H1 (cell line): ENCODE measurements around the gene SCAMP4. TPM values are rescaled to one million over a fixed set of nuclear protein-coding genes. Genes with fewer than 3 reads are reported as not detected.

Experiments
- polyA plus RNA-seq, 7 experiments: library from polyadenylated mRNA; depleted of rRNA in 3 of 7; stranded (reverse) in 5 of 7; unstranded in 2 of 7; fragments of >200 nt in 5 of 7; fragments of 200-250 nt in 2 of 7; gene quantifications; 1 replicate in 5 of 7; 2 replicates in 1 of 7; 4 replicates in 1 of 7; pipeline versions ENCODE4 v1.2.1 to v1.2.3, GENCODE V29; 2011 to 2013; ENCODE audit warnings: missing spikeins in 2 of 7, mixed read lengths in 2 of 7
- total RNA-seq: library from RNA; stranded (reverse); fragmentation: NEBNext Ultra II Directional; extraction: Animal tissue kit (Norgen Biotek cat#: 25700); gene quantifications from 2 replicates; pipeline ENCODE4 v1.2.1, GENCODE V29; 2021
- TF ChIP-seq, protein P1 (sequence below): fragments of 300-600 bp; sonication (generic); IDR thresholded peaks from 2 replicates; pipeline ENCODE4 v1.7.1; 2012; ENCODE audit warnings: low read length, moderate library complexity, mild to moderate bottlenecking, inconsistent platforms; ENCODE audit not compliant: insufficient replicate concordance

SCAMP4 gene
- total and polyA plus RNA-seq, 2 of the 8 experiments (the other 6 are each of a cell fraction or from before 2014, with no cell fraction given) = 17.1 to 61.4 TPM

DNA sequence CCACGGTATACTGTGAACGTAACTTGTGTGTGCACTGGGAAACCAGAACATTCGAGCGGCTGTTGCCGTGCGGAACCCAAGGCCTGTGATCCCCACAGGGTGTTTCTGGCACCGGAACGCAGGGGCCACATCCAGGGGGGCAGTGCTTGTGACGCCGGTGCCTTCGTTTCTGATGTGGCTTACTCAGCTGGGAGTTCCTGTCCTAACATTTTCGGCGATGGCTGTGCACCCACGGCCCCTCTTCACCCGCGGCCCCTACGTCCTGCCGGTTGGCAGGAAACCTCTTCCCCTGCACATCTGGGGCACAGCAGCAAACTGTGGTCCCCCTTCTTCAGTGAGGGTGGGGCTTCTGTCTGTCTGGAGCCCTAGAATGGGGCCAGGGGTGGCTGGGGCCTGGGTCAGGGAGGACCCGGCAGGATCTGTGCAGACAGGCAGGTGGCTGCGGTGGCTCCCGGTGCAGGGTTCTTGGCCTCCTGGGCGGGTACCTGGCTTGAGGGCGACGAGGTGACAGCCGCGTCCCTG lies 61.9 kb downstream of the SCAMP4 start (continued):
- TF ChIP-seq, protein P1, sequence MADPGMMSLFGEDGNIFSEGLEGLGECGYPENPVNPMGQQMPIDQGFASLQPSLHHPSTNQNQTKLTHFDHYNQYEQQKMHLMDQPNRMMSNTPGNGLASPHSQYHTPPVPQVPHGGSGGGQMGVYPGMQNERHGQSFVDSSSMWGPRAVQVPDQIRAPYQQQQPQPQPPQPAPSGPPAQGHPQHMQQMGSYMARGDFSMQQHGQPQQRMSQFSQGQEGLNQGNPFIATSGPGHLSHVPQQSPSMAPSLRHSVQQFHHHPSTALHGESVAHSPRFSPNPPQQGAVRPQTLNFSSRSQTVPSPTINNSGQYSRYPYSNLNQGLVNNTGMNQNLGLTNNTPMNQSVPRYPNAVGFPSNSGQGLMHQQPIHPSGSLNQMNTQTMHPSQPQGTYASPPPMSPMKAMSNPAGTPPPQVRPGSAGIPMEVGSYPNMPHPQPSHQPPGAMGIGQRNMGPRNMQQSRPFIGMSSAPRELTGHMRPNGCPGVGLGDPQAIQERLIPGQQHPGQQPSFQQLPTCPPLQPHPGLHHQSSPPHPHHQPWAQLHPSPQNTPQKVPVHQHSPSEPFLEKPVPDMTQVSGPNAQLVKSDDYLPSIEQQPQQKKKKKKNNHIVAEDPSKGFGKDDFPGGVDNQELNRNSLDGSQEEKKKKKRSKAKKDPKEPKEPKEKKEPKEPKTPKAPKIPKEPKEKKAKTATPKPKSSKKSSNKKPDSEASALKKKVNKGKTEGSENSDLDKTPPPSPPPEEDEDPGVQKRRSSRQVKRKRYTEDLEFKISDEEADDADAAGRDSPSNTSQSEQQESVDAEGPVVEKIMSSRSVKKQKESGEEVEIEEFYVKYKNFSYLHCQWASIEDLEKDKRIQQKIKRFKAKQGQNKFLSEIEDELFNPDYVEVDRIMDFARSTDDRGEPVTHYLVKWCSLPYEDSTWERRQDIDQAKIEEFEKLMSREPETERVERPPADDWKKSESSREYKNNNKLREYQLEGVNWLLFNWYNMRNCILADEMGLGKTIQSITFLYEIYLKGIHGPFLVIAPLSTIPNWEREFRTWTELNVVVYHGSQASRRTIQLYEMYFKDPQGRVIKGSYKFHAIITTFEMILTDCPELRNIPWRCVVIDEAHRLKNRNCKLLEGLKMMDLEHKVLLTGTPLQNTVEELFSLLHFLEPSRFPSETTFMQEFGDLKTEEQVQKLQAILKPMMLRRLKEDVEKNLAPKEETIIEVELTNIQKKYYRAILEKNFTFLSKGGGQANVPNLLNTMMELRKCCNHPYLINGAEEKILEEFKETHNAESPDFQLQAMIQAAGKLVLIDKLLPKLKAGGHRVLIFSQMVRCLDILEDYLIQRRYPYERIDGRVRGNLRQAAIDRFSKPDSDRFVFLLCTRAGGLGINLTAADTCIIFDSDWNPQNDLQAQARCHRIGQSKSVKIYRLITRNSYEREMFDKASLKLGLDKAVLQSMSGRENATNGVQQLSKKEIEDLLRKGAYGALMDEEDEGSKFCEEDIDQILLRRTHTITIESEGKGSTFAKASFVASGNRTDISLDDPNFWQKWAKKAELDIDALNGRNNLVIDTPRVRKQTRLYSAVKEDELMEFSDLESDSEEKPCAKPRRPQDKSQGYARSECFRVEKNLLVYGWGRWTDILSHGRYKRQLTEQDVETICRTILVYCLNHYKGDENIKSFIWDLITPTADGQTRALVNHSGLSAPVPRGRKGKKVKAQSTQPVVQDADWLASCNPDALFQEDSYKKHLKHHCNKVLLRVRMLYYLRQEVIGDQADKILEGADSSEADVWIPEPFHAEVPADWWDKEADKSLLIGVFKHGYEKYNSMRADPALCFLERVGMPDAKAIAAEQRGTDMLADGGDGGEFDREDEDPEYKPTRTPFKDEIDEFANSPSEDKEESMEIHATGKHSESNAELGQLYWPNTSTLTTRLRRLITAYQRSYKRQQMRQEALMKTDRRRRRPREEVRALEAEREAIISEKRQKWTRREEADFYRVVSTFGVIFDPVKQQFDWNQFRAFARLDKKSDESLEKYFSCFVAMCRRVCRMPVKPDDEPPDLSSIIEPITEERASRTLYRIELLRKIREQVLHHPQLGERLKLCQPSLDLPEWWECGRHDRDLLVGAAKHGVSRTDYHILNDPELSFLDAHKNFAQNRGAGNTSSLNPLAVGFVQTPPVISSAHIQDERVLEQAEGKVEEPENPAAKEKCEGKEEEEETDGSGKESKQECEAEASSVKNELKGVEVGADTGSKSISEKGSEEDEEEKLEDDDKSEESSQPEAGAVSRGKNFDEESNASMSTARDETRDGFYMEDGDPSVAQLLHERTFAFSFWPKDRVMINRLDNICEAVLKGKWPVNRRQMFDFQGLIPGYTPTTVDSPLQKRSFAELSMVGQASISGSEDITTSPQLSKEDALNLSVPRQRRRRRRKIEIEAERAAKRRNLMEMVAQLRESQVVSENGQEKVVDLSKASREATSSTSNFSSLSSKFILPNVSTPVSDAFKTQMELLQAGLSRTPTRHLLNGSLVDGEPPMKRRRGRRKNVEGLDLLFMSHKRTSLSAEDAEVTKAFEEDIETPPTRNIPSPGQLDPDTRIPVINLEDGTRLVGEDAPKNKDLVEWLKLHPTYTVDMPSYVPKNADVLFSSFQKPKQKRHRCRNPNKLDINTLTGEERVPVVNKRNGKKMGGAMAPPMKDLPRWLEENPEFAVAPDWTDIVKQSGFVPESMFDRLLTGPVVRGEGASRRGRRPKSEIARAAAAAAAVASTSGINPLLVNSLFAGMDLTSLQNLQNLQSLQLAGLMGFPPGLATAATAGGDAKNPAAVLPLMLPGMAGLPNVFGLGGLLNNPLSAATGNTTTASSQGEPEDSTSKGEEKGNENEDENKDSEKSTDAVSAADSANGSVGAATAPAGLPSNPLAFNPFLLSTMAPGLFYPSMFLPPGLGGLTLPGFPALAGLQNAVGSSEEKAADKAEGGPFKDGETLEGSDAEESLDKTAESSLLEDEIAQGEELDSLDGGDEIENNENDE = no peak
